H9 (cell line): ENCODE measurements around the gene OR10A6. TPM values are rescaled to one million over a fixed set of nuclear protein-coding genes. Genes with fewer than 3 reads are reported as not detected.
A peak's percentile ranks its signal among the peaks of the same experiment; 100 is the strongest.

Experiments
- DNase-seq: peaks from one replicate; pipeline ENCODE4 v3.0.0-alpha.2; 2017
- H2AFZ ChIP-seq: one replicate; pipeline ENCODE4 v1.6.1; 2013; ENCODE audit warnings: mild to moderate bottlenecking, low read length, control low read depth, moderate library complexity
- H2AK5ac ChIP-seq: 2 replicates; pipeline ENCODE4 v1.6.1; 2013; ENCODE audit warnings: low read length, control low read depth, mixed read lengths; ENCODE audit not compliant: insufficient read length
- H2BK120ac ChIP-seq: one replicate; pipeline ENCODE4 v1.6.1; 2013; ENCODE audit warnings: low read depth, mild to moderate bottlenecking, low read length, control low read depth, inconsistent platforms; ENCODE audit not compliant: poor library complexity, severe bottlenecking
- H2BK12ac ChIP-seq: 2 replicates; pipeline ENCODE4 v1.6.1; 2013; ENCODE audit warnings: low read length, control low read depth, mixed read lengths, low read depth; ENCODE audit not compliant: insufficient read length
- H2BK15ac ChIP-seq: 2 replicates; pipeline ENCODE4 v1.6.1; 2013; ENCODE audit warnings: low read depth, low read length, control low read depth
- H2BK20ac ChIP-seq: one replicate; pipeline ENCODE4 v1.6.1; 2013; ENCODE audit warnings: low read depth, mild to moderate bottlenecking, low read length, control low read depth, inconsistent platforms; ENCODE audit not compliant: poor library complexity, severe bottlenecking
- H2BK5ac ChIP-seq: 2 replicates; pipeline ENCODE4 v1.6.1; 2013; ENCODE audit warnings: low read length, control low read depth, mixed read lengths; ENCODE audit not compliant: insufficient read length
- H3K14ac ChIP-seq: 2 replicates; pipeline ENCODE4 v1.6.1; 2013; ENCODE audit warnings: low read length, control low read depth; ENCODE audit not compliant: insufficient read depth
- H3K18ac ChIP-seq: 2 replicates; pipeline ENCODE4 v1.6.1; 2013; ENCODE audit warnings: low read depth, mild to moderate bottlenecking, mixed read lengths, low read length, control low read depth; ENCODE audit not compliant: insufficient read length
- H3K23ac ChIP-seq: 2 replicates; pipeline ENCODE4 v1.6.1; 2013; ENCODE audit warnings: low read length, control low read depth, mixed read lengths, low read depth; ENCODE audit not compliant: insufficient read length
- H3K23me2 ChIP-seq: 2 replicates; pipeline ENCODE4 v1.6.1; 2013; ENCODE audit warnings: low read depth, mild to moderate bottlenecking, mixed read lengths, low read length, control low read depth; ENCODE audit not compliant: insufficient read length, poor library complexity, severe bottlenecking
- H3K27ac ChIP-seq: 2 replicates; pipeline ENCODE4 v1.5.1; 2013; ENCODE audit warnings: low read length, control low read depth, mixed read lengths, low read depth; ENCODE audit not compliant: insufficient read length
- H3K27me3 ChIP-seq: 2 replicates; pipeline ENCODE4 v1.6.1; 2013; ENCODE audit warnings: low read length, control low read depth, inconsistent platforms; ENCODE audit not compliant: insufficient read depth
- H3K4ac ChIP-seq: 2 replicates; pipeline ENCODE4 v1.6.1; 2013; ENCODE audit warnings: low read depth, mild to moderate bottlenecking, control low read depth, inconsistent platforms, low read length, moderate library complexity
- H3K4me1 ChIP-seq: 2 replicates; pipeline ENCODE4 v1.6.1; 2013; ENCODE audit warnings: low read length, control low read depth, inconsistent platforms; ENCODE audit not compliant: insufficient read depth
- H3K4me2 ChIP-seq: 2 replicates; pipeline ENCODE4 v1.6.1; 2013; ENCODE audit warnings: low read length, control low read depth, mixed read lengths; ENCODE audit not compliant: insufficient read length, insufficient read depth
- H3K56ac ChIP-seq: 2 replicates; pipeline ENCODE4 v1.6.1; 2013; ENCODE audit warnings: low read depth, mild to moderate bottlenecking, mixed read lengths, low read length, control low read depth; ENCODE audit not compliant: insufficient read length
- H3K79me1 ChIP-seq: 2 replicates; pipeline ENCODE4 v1.6.1; 2013; ENCODE audit warnings: low read depth, mild to moderate bottlenecking, moderate library complexity, low read length, control low read depth, inconsistent platforms; ENCODE audit not compliant: insufficient read depth, poor library complexity, severe bottlenecking
- H3K79me2 ChIP-seq: 2 replicates; pipeline ENCODE4 v1.6.1; 2013; ENCODE audit warnings: low read length, control low read depth, inconsistent platforms; ENCODE audit not compliant: insufficient read depth
- H3K9ac ChIP-seq: 2 replicates; pipeline ENCODE4 v1.6.1; 2013; ENCODE audit warnings: low read length, control low read depth, mixed read lengths; ENCODE audit not compliant: insufficient read length; ENCODE audit errors: extremely low read depth
- H3K9me3 ChIP-seq: one replicate; pipeline ENCODE4 v1.6.1; 2013; ENCODE audit warnings: low read depth, low read length, inconsistent platforms; ENCODE audit not compliant: control insufficient read depth
- H3T11ph ChIP-seq: one replicate; pipeline ENCODE4 v1.6.1; 2013; ENCODE audit warnings: mild to moderate bottlenecking, low read length, control low read depth, inconsistent platforms
- H4K20me1 ChIP-seq: one replicate; pipeline ENCODE4 v1.6.1; 2013; ENCODE audit not compliant: control insufficient read depth, insufficient read length, insufficient read depth
- H4K5ac ChIP-seq: 2 replicates; pipeline ENCODE4 v1.6.1; 2013; ENCODE audit warnings: low read depth, mild to moderate bottlenecking, mixed read lengths, low read length, control low read depth; ENCODE audit not compliant: insufficient read length
- H4K8ac ChIP-seq: replicated peaks from 2 replicates; pipeline ENCODE4 v1.6.1; 2013; ENCODE audit warnings: low read length, control low read depth, mixed read lengths, low read depth; ENCODE audit not compliant: insufficient read length
- H4K91ac ChIP-seq: 2 replicates; pipeline ENCODE4 v1.6.1; 2013; ENCODE audit warnings: low read depth, mild to moderate bottlenecking, moderate library complexity, mixed read lengths, low read length, control low read depth; ENCODE audit not compliant: insufficient read length
- H3K27ac Mint-ChIP-seq, 3 experiments: 2 replicates in 2 of 3; 3 replicates in 1 of 3; pipeline ENCODE4 v1.8.0; 2020 to 2021; ENCODE audit warnings: mixed read lengths in 3 of 3, mild to moderate bottlenecking in 1 of 3, moderate library complexity in 1 of 3
- H3K27me3 Mint-ChIP-seq: 2 replicates; pipeline ENCODE4 v1.8.0; 2021; ENCODE audit warnings: low read depth, mild to moderate bottlenecking, moderate library complexity, mixed read lengths
- H3K36me3 Mint-ChIP-seq, 3 experiments: 2 replicates in 2 of 3; 3 replicates in 1 of 3; pipeline ENCODE4 v1.8.0; 2020 to 2021; ENCODE audit warnings: low read depth in 3 of 3, mixed read lengths in 3 of 3; ENCODE audit not compliant: insufficient read depth in 1 of 3
- H3K4me1 Mint-ChIP-seq, 2 experiments: 2 replicates each; pipeline ENCODE4 v1.8.0; 2020; ENCODE audit warnings: mixed read lengths in 2 of 2
- H3K4me3 Mint-ChIP-seq, 2 experiments: 2 replicates in 1 of 2; 3 replicates in 1 of 2; pipeline ENCODE4 v1.8.0; 2020 to 2021; ENCODE audit warnings: mild to moderate bottlenecking in 2 of 2, mixed read lengths in 2 of 2, moderate library complexity in 1 of 2
- H3K9me3 Mint-ChIP-seq, 2 experiments: 2 replicates in 1 of 2; 3 replicates in 1 of 2; pipeline ENCODE4 v1.8.0; 2020; ENCODE audit warnings: mild to moderate bottlenecking in 2 of 2, mixed read lengths in 2 of 2, moderate library complexity in 1 of 2
- WGBS: extraction: QIAGEN DNeasy Blood & Tissue Kit; methylation state at CpG from one replicate; pipeline ENCODE4 v1.1.7; 2013; ENCODE audit warnings: missing lambda C conversion rate, low lambda C conversion rate, mixed read lengths; ENCODE audit not compliant: insufficient read length; ENCODE audit errors: extremely low coverage; 5-methylcytosine and 5-hydroxymethylcytosine counted together
- total RNA-seq: library from RNA; stranded (reverse); gene quantifications from 2 replicates; pipeline ENCODE4 v1.2.1, GENCODE V29; 2021
- TF ChIP-seq, protein P1 (sequence below): fragments of 200-600 bp; sonication (generic); conservative IDR thresholded peaks from 3 replicates; pipeline ENCODE4 v1.8.0; 2021; ENCODE audit warnings: antibody characterized with exemption, mild to moderate bottlenecking

OR10A6 gene
- total RNA-seq, 1 experiment from 2014 or later = not detected

DNA sequence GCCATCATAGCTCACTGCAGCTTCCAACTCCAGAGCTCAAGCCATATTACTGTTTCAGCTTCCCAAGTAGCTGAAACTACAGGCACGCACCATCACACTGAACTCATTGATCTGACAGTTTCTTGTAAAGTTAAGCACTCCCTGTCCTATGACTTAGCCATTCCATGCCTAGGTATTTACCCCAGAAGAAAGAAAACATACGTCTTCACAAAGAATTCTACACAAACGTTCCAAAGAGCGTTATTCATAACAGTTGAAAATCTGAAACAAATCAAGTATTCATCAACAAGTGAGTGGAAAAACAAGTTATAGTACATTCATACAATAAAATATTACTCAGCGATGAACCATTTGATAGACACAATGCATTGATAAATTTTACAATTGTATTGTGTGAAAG lies 41.9 kb upstream of the OR10A6 start:
- WGBS = no CpG with 5 or more reads among the region's 5 CpGs
- H2AK5ac ChIP-seq = no peak overlapping the region
- H3K14ac ChIP-seq = no peak overlapping the region
- no peak overlapping the region for H4K8ac ChIP-seq
- Mint-ChIP-seq H3K9me3 (no peaks in the 10 kb centered on the region), H3K27ac (peak overlapping the region in 1 of 3 experiments; percentile 34; a peak in 1 of 7 replicates), H3K36me3 (no peaks in the 10 kb centered on the region), H3K27me3 (no peaks in the 10 kb centered on the region), H3K4me3 (no peak overlapping the region), H3K4me1 (peaks cover 39 to 44% of the 10 kb centered on the region in 2 experiments)
- no peak overlapping the region for H2BK120ac ChIP-seq
- no peak overlapping the region for H4K5ac ChIP-seq
- H2BK5ac ChIP-seq = no peak overlapping the region
- H3K9ac ChIP-seq = no peak overlapping the region
- no peak overlapping the region for H3K4me2 ChIP-seq
- H2AFZ ChIP-seq = no peak overlapping the region
- no peaks in the 10 kb centered on the region for H3K79me2 ChIP-seq
- no peaks in the 10 kb centered on the region for H3K23me2 ChIP-seq
- H3K4ac ChIP-seq = no peak overlapping the region
- no peak overlapping the region for H4K91ac ChIP-seq
- no peak overlapping the region for H3K18ac ChIP-seq
- H2BK12ac ChIP-seq = no peak overlapping the region
- no peaks in the 10 kb centered on the region for H3K27me3 ChIP-seq
- no peak overlapping the region for H3K56ac ChIP-seq
- no peak overlapping the region for H2BK15ac ChIP-seq
- no peaks in the 10 kb centered on the region for H3K9me3 ChIP-seq
- no peak for DNase-seq
- H3T11ph ChIP-seq = no peak overlapping the region
- no peak overlapping the region for H3K23ac ChIP-seq
- no peak overlapping the region for H2BK20ac ChIP-seq
- no peaks in the 10 kb centered on the region for H3K79me1 ChIP-seq
- H4K20me1 ChIP-seq = no peaks in the 10 kb centered on the region
- peaks cover 5% of the 10 kb centered on the region for H3K4me1 ChIP-seq
- H3K27ac ChIP-seq = no peak overlapping the region
- TF ChIP-seq, protein P1, sequence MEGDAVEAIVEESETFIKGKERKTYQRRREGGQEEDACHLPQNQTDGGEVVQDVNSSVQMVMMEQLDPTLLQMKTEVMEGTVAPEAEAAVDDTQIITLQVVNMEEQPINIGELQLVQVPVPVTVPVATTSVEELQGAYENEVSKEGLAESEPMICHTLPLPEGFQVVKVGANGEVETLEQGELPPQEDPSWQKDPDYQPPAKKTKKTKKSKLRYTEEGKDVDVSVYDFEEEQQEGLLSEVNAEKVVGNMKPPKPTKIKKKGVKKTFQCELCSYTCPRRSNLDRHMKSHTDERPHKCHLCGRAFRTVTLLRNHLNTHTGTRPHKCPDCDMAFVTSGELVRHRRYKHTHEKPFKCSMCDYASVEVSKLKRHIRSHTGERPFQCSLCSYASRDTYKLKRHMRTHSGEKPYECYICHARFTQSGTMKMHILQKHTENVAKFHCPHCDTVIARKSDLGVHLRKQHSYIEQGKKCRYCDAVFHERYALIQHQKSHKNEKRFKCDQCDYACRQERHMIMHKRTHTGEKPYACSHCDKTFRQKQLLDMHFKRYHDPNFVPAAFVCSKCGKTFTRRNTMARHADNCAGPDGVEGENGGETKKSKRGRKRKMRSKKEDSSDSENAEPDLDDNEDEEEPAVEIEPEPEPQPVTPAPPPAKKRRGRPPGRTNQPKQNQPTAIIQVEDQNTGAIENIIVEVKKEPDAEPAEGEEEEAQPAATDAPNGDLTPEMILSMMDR = no peak
